GM10266 (cell line): ENCODE results near the gene CTBP2.

Experiments used
- DNase-seq: peaks from one replicate; pipeline ENCODE4 v3.0.0; 2012; ENCODE audit errors: extremely low spot score
- CTCF ChIP-seq: IDR thresholded peaks from 2 replicates; pipeline ENCODE4 v1.5.1; 2012; ENCODE audit warnings: mild to moderate bottlenecking, low read depth; ENCODE audit not compliant: control insufficient read depth, insufficient read depth; ENCODE audit errors: missing control alignments

The CTBP2 gene

DNA sequence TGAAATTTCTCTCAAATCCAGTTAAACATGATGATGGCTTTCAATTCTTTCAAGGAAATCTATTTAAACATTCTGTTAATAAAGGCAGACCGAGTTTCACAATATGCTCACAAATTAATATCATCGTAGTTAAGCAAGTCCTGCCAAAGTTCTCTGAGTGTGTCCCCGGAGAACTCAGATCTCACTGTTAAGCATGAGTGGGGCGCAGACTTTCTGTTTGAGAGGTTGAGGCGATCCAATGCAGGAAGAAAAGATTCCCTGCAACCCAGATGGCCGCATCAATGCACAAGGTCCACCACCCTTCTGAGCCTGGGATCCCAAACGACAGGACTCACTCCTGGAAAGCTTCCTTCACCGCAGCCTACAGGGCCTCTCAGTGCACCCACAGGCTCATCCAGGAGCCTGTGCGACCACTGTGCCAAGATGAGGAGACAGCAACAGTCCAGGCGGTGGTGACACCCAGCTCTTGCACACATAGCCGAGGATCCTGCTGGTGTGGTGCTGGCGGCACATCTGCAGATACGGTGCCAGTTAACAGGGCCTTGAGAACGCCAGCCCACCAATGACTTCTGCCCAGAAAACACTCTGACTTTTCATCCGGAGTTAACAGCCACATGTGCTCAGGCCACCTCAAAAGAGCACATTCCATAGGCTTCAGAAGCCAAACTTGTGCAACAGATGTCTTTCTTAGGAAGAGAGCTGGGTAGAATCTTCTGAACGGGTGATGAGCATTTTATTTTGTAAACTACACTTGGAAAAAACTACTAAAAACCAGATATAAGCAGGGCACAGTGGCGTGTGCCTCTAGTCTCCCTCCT lies 116.3 kb downstream of the CTBP2 start:
- no peak for DNase-seq
- no peak for TF ChIP-seq CTCF

DNA sequence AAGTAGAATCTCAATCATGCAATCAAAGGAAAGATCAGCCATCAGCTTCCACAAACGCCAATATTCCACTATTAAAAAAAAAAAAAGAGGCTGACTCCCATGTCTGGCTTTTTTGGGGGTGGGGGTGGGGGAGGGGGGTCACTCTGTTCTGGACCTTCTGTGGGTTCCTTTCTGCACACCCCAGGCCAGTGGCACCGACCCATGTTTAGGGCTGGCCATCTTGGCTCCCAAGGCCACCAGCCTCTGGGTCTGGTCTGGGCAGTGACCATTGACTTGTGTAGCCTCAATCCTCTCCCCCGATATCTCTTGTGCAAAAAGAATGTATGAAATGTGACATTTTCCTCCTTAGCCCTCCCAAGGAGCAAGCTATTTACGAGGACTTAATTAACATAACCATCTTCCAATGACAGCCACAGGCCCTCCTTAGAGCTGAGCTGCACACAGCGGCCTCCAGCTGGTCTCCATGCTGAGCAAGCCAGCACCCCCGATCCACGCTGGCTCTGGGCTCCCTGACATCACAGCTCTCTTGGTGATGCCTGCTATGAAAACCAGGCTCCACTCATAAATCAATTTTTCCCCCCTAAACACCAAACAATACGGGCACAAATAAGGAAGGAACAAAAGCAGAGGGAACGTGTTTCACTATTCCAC lies 118.4 kb downstream of the CTBP2 start:
- DNase-seq, result no peak
- no peak for TF ChIP-seq CTCF

DNA sequence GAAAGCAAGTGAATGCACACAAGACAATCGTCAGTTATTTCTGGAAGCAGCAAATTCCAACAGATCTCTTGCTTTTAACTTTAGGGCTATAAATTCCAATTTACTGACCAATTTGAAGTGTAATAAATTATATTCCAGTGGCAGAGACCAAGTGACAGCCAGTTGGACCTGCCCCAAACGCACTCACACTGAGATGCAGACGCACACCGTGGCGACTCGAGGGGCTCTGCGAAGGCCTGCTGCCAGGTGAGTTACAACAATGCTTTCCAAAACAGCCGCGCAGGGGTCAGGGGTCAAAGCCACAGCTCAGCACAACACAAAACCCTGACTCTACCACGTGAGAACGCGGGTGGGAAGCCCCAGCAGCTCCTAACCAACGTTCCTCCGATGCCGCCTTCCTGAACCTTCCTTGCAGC lies 121.0 kb downstream of the CTBP2 start:
- TF ChIP-seq CTCF, result no peak
- DNase-seq, result no peak

GRCh38 chr10:125038637-125039036 lies 121.7 kb downstream of the CTBP2 start:
- no peak for DNase-seq

GRCh38 chr10:125037145-125037877 lies 123.1 kb downstream of the CTBP2 start:
- DNase-seq, result no peak
- no peak for TF ChIP-seq CTCF

More at GRCh38 chr10:125038637-125039036, 121.7 kb downstream of the CTBP2 start:
- TF ChIP-seq CTCF, result peak; percentile 23

- DNase-seq, result no peak
- TF ChIP-seq CTCF, result no peak
Observed at GRCh38 chr10:125035588-125036295, 124.6 kb downstream of the CTBP2 start.

GRCh38 chr10:125035136-125035535 lies 125.2 kb downstream of the CTBP2 start:
- no peak for DNase-seq
- TF ChIP-seq CTCF, result no peak
